ENCODE measurements around the gene ZFC3H1.
"Not testable (repeated sequence)": the region's sequence is repeated elsewhere in the genome, so short reads cannot be mapped to it uniquely, and the experiment has no call there.

ZFC3H1 gene

DNA sequence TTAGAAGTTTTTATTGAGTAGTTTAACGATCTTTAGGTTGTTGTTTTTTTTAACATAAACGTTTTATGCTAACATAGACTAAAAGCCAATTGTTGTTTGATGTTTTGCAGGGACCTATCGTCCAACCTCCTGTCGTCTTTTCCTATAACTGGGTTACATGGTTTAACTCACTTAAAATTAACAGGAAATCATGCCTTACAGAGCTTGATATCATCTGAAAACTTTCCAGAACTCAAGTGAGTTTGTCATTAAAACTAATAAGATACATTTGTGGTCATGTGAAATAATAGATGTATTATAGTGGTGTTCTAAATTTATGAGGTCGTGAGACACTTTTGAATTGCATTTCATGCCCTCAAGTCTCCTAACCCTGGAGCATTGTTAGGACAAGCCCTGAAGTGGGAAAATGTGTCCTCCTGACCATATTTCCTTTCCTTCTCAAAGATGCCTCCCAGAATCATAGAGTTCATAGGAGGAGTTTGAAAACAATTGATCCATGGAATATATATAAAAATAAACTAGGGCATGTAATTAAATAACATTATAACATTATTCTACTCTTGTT, 84.9 kb downstream of the ZFC3H1 start:
- DNase-seq (ENCODE audit: low spot score) = no peak

DNA sequence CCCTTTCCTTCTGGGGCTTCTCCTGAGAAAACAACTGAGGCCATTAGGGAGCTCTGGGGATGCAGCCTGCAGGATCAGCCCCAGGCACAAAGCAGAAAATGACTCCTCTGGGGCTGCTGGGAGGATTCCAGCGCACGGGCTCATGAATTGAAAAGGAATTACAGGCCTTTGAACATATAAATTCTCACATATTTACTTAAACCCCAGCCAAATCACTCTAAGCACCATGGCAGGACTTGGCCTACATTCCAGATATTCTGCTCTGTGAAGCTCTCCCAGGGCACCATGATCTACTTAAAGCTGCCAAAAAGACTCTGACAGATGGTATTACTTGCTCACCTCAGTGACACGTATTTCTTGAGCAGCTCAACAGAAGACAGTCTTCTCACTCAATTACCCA, 87.2 kb downstream of the ZFC3H1 start:
- no peak for DNase-seq (ENCODE audit: low spot score)

DNA sequence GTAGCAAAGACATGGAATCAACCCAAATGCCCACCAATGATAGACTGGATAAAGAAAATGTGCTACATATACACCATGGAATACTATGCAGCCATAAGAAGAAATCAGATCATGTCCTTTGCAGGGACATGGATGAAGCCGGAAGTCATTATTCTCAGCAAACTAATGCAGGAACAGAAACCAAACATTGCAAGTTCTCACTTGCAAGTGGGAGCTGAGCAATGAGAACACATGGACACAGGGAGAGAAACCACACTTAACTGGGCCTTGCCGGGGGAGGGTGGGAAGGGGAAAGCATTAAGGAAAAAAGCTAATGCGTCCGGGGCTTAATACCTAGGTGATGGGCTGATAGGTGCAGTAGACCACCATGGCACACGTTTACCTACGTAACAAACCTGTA, 93.8 kb downstream of the ZFC3H1 start:
- DNase-seq (ENCODE audit: low spot score) = not testable (repeated sequence)

DNA sequence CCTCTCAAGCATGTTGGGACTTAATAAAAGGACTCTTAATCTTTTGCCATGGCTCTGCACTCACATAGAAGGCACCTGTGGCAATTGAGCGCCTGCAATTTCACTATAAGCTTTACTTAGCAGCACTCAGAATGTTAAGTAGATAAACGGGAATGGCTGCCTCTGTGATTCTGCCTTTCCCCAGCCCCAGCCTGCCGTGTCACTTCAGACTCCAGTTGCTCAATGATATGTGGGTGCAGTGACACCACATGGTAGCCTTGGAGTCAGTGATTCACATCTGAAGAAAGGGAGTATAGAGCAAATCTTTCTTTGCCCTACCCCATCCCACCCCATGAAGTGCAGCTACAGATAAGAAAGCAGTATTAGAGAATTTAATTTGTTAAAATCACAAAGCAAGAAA, 96.1 kb downstream of the ZFC3H1 start:
- no peak for DNase-seq (ENCODE audit: low spot score)

- no peak for DNase-seq (ENCODE audit: low spot score)
Observed at GRCh38 chr12:71566655-71567054, 97.0 kb downstream of the ZFC3H1 start.

- no peak for DNase-seq (ENCODE audit: low spot score)
Observed at GRCh38 chr12:71565535-71565934, 98.1 kb downstream of the ZFC3H1 start.

DNA sequence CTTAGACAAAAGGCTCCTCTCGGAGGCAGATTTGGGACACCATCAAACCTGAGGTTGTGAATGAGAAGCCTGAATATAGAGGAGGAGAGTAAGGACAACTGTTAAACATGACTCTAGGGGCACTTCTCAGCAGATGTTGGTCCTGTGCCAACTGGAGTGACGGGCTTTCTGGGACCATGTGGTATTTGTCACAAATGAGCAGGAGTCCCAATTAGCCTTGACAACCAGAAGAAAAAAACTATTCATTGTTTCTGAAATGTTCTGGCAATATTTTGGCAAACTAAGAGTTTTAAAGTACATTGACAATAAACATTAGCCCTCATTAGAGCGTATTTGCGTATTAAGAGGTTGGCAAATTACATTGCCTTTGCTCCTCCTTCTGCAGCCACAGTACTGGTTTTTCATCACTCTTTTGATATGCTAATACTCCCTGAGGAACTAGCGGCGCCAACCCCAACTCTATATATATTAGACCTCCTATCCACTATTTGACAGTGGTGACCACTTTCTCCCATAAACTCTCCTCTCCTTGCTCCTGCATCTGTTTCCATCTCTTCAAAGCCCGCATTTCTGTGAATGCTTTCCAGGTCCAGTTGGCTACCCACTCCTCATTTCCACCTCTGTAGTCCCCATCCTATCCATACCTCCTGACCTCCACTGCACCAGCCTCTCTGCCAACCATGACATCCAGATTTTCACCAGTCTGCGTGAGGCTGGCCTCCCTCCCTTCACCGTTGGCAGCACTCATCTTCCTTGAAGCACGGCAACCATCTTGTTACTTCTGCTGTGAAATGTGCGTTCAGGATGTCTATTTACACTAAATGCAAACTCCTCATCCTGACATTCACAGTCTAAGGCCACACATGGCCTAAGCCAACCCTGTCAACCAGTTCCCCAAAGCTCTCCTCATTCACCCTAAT, 100.7 kb downstream of the ZFC3H1 start:
- DNase-seq (ENCODE audit: low spot score) = no peak
